IMR-90 (cell line): ENCODE results near the gene PHOSPHO1. TPM values are rescaled to one million over a fixed set of nuclear protein-coding genes. Genes with fewer than 3 reads are reported as not detected.

ENCODE experiments used
- ATAC-seq: fragments of 200-7000 bp; cut with Tn5 transposase; 2 replicates; pipeline ENCODE4 v1.9.1; 2020; ENCODE audit warnings: low read depth, mild to moderate bottlenecking, moderate library complexity
- BruUV-seq: library from RNA; stranded (reverse); fragments of 400-500 nt; replicated peaks from 2 replicates; lab custom pipeline; 2021; lab: Mats Ljungman, UMichigan
- CTCF ChIA-PET: fragments of 300-600 bp; formaldehyde crosslinking; extraction: SDS; loops from one replicate; lab custom pipeline; 2021; ENCODE audit warnings: antibody characterized with exemption; lab: Yijun Ruan, JAX
- POLR2A ChIA-PET: fragments of 300-600 bp; sonication (Branson Sonifier 250); formaldehyde crosslinking; loops from one replicate; lab custom pipeline; 2022; ENCODE audit warnings: antibody characterized with exemption; ENCODE audit not compliant: unreplicated experiment; lab: Charles Lee
- DNase-seq: peaks from one replicate; pipeline ENCODE4 v3.0.0; 2013
- H2AFZ ChIP-seq: replicated peaks from 2 replicates; pipeline ENCODE3; 2013; ENCODE audit warnings: low read length, mild to moderate bottlenecking; ENCODE audit not compliant: poor library complexity
- H2AK5ac ChIP-seq: 2 replicates; pipeline ENCODE4 v1.6.1; 2013; ENCODE audit warnings: low read depth, low read length, inconsistent platforms
- H2AK9ac ChIP-seq: replicated peaks from 2 replicates; pipeline ENCODE3; 2013; ENCODE audit warnings: mild to moderate bottlenecking, low read depth, low read length, moderate library complexity; ENCODE audit not compliant: poor library complexity
- H2BK120ac ChIP-seq: 2 replicates; pipeline ENCODE4 v1.6.1; 2013; ENCODE audit warnings: low read depth, low read length, inconsistent platforms
- H2BK15ac ChIP-seq: 3 replicates; pipeline ENCODE4 v1.6.1; 2013; ENCODE audit warnings: low read depth, low read length, inconsistent platforms
- H2BK20ac ChIP-seq: 2 replicates; pipeline ENCODE4 v1.6.1; 2013; ENCODE audit warnings: low read depth, mild to moderate bottlenecking, inconsistent platforms, low read length, moderate library complexity
- H2BK5ac ChIP-seq: 2 replicates; pipeline ENCODE4 v1.6.1; 2013; ENCODE audit warnings: mild to moderate bottlenecking, low read depth, low read length, inconsistent platforms; ENCODE audit not compliant: poor library complexity, severe bottlenecking
- H3K14ac ChIP-seq: replicated peaks from 2 replicates; pipeline ENCODE4 v1.6.1; 2013; ENCODE audit warnings: low read depth, low read length, inconsistent platforms
- H3K18ac ChIP-seq: 2 replicates; pipeline ENCODE4 v1.6.1; 2013; ENCODE audit warnings: low read depth, low read length, control low read depth
- H3K23ac ChIP-seq: 2 replicates; pipeline ENCODE4 v1.6.1; 2013; ENCODE audit warnings: low read depth, low read length, inconsistent platforms
- H3K27ac ChIP-seq: 2 replicates; pipeline ENCODE4 v1.5.1; 2013; ENCODE audit warnings: mild to moderate bottlenecking, control low read depth, low read length; ENCODE audit not compliant: insufficient read depth
- H3K27me3 ChIP-seq: 2 replicates; pipeline ENCODE4 v1.6.1; 2013; ENCODE audit warnings: low read length; ENCODE audit not compliant: control insufficient read depth, insufficient read depth
- H3K36me3 ChIP-seq: 2 replicates; pipeline ENCODE4 v1.6.1; 2013; ENCODE audit warnings: low read length, mixed read lengths; ENCODE audit not compliant: control insufficient read depth, insufficient read depth
- H3K4ac ChIP-seq: 2 replicates; pipeline ENCODE4 v1.6.1; 2013; ENCODE audit warnings: low read depth, low read length, inconsistent platforms
- H3K4me1 ChIP-seq: 2 replicates; pipeline ENCODE4 v1.6.1; 2013; ENCODE audit warnings: low read length, mixed read lengths; ENCODE audit not compliant: control insufficient read depth, insufficient read depth
- H3K4me2 ChIP-seq: 2 replicates; pipeline ENCODE4 v1.6.1; 2013; ENCODE audit warnings: low read depth, mild to moderate bottlenecking, control low read depth, low read length, moderate library complexity
- H3K4me3 ChIP-seq: 2 replicates; pipeline ENCODE4 v1.5.1; 2013; ENCODE audit warnings: low read depth, mild to moderate bottlenecking, control low read depth, low read length, moderate library complexity; ENCODE audit not compliant: insufficient read depth
- H3K56ac ChIP-seq: 2 replicates; pipeline ENCODE4 v1.6.1; 2013; ENCODE audit warnings: low read length, inconsistent platforms; ENCODE audit not compliant: insufficient read depth; ENCODE audit errors: extremely low read depth
- H3K79me1 ChIP-seq, 2 experiments: 2 replicates each; pipeline ENCODE4 v1.6.1; 2013; ENCODE audit warnings: low read length in 2 of 2, inconsistent platforms in 1 of 2, low read depth in 1 of 2
- H3K9ac ChIP-seq: 2 replicates; pipeline ENCODE4 v1.6.1; 2013; ENCODE audit warnings: low read depth, low read length, control low read depth
- H3K9me1 ChIP-seq: 2 replicates; pipeline ENCODE4 v1.6.1; 2013; ENCODE audit warnings: low read length, inconsistent platforms; ENCODE audit not compliant: insufficient read depth
- H3K9me3 ChIP-seq: 2 replicates; pipeline ENCODE4 v1.6.1; 2013; ENCODE audit warnings: low read length; ENCODE audit not compliant: control insufficient read depth, insufficient read depth
- H4K20me1 ChIP-seq: 2 replicates; pipeline ENCODE4 v1.6.1; 2013; ENCODE audit warnings: low read length, inconsistent platforms; ENCODE audit not compliant: insufficient read depth
- H4K5ac ChIP-seq: 2 replicates; pipeline ENCODE4 v1.6.1; 2013; ENCODE audit warnings: mild to moderate bottlenecking, low read depth, low read length, control low read depth
- H4K8ac ChIP-seq, 2 experiments: 2 replicates each; pipeline ENCODE4 v1.6.1; 2013; ENCODE audit warnings: low read depth in 2 of 2, low read length in 2 of 2, control low read depth in 1 of 2, inconsistent platforms in 1 of 2
- H4K91ac ChIP-seq: 2 replicates; pipeline ENCODE4 v1.6.1; 2013; ENCODE audit warnings: low read depth, low read length, inconsistent platforms; ENCODE audit not compliant: insufficient read depth
- CEBPB ChIP-seq: IDR thresholded peaks from 2 replicates; pipeline ENCODE4 v1.6.1; 2012; ENCODE audit warnings: low read depth, low read length, improper control_type of control experiment
- CTCF ChIP-seq: conservative IDR thresholded peaks from 2 replicates; pipeline ENCODE4 v1.5.1; 2012; ENCODE audit warnings: mild to moderate bottlenecking, low read depth, low read length, improper control_type of control experiment
- ELK1 ChIP-seq: fragments of 150-350 bp; IDR thresholded peaks from 2 replicates; pipeline ENCODE4 v1.6.1; 2016; ENCODE audit warnings: low read depth, mild to moderate bottlenecking, low read length, moderate library complexity, borderline replicate concordance
- MAFK ChIP-seq: IDR thresholded peaks from 2 replicates; pipeline ENCODE4 v1.6.1; 2012; ENCODE audit warnings: low read depth, low read length, improper control_type of control experiment
- RAD21 ChIP-seq: IDR thresholded peaks from 2 replicates; pipeline ENCODE4 v1.6.1; 2012; ENCODE audit warnings: low read length, improper control_type of control experiment
- RCOR1 ChIP-seq: IDR thresholded peaks from 2 replicates; pipeline ENCODE4 v1.6.1; 2012; ENCODE audit warnings: mild to moderate bottlenecking, low read length, improper control_type of control experiment; ENCODE audit not compliant: insufficient replicate concordance
- SMC3 ChIP-seq: fragments of 150-350 bp; IDR thresholded peaks from 2 replicates; pipeline ENCODE4 v1.6.1; 2016; ENCODE audit warnings: low read depth, mild to moderate bottlenecking, antibody characterized with exemption, low read length, moderate library complexity
- USF2 ChIP-seq: fragments of 150-350 bp; IDR thresholded peaks from 2 replicates; pipeline ENCODE4 v1.6.1; 2017; ENCODE audit warnings: mild to moderate bottlenecking, antibody characterized with exemption, low read length, low read depth
- WGBS, 2 experiments: methylation state at CpG; one replicate each; pipeline versions ENCODE4 v1.1.5 to v1.1.7; 2013; ENCODE audit warnings: missing lambda C conversion rate in 2 of 2; ENCODE audit not compliant: insufficient read length in 1 of 2; ENCODE audit errors: extremely low coverage in 2 of 2; 5-methylcytosine and 5-hydroxymethylcytosine counted together
- dilution Hi-C: fragments of 300-500 bp; cut with HindIII; formaldehyde crosslinking; loops from one replicate; pipeline ENCODE4 v1.14.3; 2018; ENCODE audit warnings: low sequenced_read_pairs; ENCODE audit not compliant: unreplicated experiment
- in situ Hi-C: fragments of 300-500 bp; cut with MboI; formaldehyde crosslinking; loops from 3 replicates; pipeline ENCODE4 v1.14.3; 2019; ENCODE audit warnings: low sequenced_read_pairs, inconsistent platforms, mixed read lengths
- intact Hi-C: fragments of 100-400 bp; cut with micrococcal nuclease; formaldehyde crosslinking; loops from 2 replicates; pipeline ENCODE4 v1.10.0; 2022
- polyA plus RNA-seq, 3 experiments: library from polyadenylated mRNA; depleted of rRNA; stranded (reverse); fragments of >200 nt; gene quantifications; 2 replicates each; pipeline ENCODE4 v1.2.3, GENCODE V29; 2012; ENCODE audit warnings: low replicate concordance in 1 of 3
- total RNA-seq: library from RNA; depleted of rRNA; stranded (reverse); fragments of >200 nt; gene quantifications from 2 replicates; pipeline ENCODE4 v1.2.3, GENCODE V29; 2012

Gene PHOSPHO1
- total and polyA plus RNA-seq, 2 of the 4 experiments (the other 2 are of a cell fraction): under 0.01 to 0.48 TPM

- Histone ChIP-seq H3K36me3 (no peaks in the 10 kb centered on the region), H4K91ac (no peak overlapping the region), H3K9me1 (no peaks in the 10 kb centered on the region), H3K4ac (no peak overlapping the region), H3K27ac (no peak overlapping the region), H2BK5ac (no peak overlapping the region), H3K9ac (no peak overlapping the region), H3K4me1 (no peaks in the 10 kb centered on the region; the same call in 1 of the 2 replicates), H2BK15ac (no peak overlapping the region), H3K4me2 (no peak overlapping the region), H2BK120ac (no peak overlapping the region), H3K79me1 (no peaks in the 10 kb centered on the region), H3K4me3 (no peak overlapping the region), H2AK5ac (no peak overlapping the region), H4K5ac (no peak overlapping the region), H3K9me3 (no peaks in the 10 kb centered on the region), H2BK20ac (no peak overlapping the region), H3K14ac (no peak overlapping the region), H3K56ac (no peak overlapping the region), H2AFZ (no peak overlapping the region), H2AK9ac (no peak overlapping the region), H4K8ac (no peak overlapping the region), H3K23ac (no peak overlapping the region), H3K18ac (no peak overlapping the region), H4K20me1 (no peaks in the 10 kb centered on the region), H3K27me3 (peaks cover 48% of the 10 kb centered on the region)
- peak; percentile 46 for ATAC-seq
- WGBS, 2 experiments: no CpG with 5 or more reads among the region's 5 CpGs
- intact Hi-C loops: loop anchor here (1.0 to 5.0 kb wide), 3 partner anchors 35 to 165 kb away; no protein-coding TSS in a partner anchor
- POLR2A ChIA-PET: no interaction called here
- TF ChIP-seq SMC3: peak; percentile 69
- TF ChIP-seq USF2: no peak
- no peak for TF ChIP-seq CEBPB
- peak; percentile 77 for TF ChIP-seq RAD21
- no peak for TF ChIP-seq RCOR1
- no peak for TF ChIP-seq ELK1
- peak; percentile 79 for TF ChIP-seq CTCF
- TF ChIP-seq MAFK: no peak
- CTCF ChIA-PET: interaction anchor here (0.5 to 2.4 kb wide), 8 partner anchors 23 to 422 kb away, joined by 3 to 12 read pairs (median 3); no protein-coding TSS in a partner anchor
- no TSS peak for BruUV-seq
- peak; percentile 59 for DNase-seq
- dilution Hi-C loops: no loop called here
- in situ Hi-C loops: no loop called here
Measured at GRCh38 chr17:49227436-49228261, 2.9 kb downstream of the PHOSPHO1 start.
